ENCODE results near the gene L3HYPDH.
"Not testable (repeated sequence)": the region's sequence is repeated elsewhere in the genome, so short reads cannot be mapped to it uniquely, and the experiment has no call there.

Gene L3HYPDH

DNA sequence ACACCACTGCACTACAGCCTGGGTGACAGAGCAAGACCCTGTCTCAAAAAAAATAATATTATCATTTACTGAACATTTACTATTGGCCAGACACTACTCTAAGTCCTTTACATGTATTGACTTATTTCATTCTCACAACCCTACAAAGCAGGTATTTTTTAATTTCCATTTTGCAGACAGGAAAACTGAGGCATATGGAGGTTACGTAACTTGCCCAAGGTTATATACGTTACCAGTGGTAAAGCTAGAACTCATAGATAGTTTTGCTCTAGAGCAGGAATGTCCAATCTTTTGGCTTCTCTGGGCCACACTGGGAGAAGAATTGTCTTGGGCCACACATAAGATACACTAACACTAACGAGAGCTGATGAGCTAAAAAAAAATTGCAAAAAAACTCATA lies 5.7 kb downstream of the L3HYPDH start:
- DNase-seq: no peak

DNA sequence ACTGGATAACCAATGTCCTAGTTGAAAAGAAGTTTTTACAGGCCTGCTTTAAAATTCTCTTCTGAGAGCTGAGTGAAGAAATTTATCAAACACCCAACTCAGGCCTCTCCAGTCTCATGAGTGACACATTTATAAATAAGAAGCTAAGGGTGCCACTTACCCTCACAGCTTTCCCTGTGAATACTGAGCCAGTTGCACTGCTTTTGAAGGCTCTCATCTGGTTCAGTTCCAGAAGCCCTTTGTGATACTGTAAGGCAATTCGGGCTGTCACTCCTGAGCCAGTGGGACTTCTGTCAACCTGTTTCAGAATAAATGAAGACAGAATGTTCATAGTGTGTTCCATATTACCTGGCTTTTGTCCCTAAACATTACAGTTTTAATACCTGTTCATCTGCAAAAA lies 8.5 kb downstream of the L3HYPDH start:
- DNase-seq: no peak

DNA sequence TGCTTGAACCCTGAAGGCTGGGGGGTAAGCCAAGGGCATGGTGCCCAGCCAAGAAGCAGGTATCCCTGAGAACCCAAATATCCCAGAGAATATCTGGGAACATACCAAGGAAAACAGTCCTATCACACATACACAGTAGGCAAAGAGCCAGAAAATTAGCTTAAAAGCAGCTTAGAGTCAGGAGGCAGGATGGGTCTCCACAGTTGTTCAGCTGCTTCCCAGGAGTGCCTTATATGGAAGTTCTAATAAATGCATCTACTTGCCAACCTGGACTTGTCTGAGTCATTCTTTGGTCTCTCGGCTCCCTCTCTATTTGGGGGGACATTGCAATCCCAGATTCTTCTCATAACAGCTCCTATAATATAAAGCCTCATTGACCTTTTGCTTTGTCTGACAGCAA lies 10.0 kb downstream of the L3HYPDH start:
- no peak for DNase-seq

DNA sequence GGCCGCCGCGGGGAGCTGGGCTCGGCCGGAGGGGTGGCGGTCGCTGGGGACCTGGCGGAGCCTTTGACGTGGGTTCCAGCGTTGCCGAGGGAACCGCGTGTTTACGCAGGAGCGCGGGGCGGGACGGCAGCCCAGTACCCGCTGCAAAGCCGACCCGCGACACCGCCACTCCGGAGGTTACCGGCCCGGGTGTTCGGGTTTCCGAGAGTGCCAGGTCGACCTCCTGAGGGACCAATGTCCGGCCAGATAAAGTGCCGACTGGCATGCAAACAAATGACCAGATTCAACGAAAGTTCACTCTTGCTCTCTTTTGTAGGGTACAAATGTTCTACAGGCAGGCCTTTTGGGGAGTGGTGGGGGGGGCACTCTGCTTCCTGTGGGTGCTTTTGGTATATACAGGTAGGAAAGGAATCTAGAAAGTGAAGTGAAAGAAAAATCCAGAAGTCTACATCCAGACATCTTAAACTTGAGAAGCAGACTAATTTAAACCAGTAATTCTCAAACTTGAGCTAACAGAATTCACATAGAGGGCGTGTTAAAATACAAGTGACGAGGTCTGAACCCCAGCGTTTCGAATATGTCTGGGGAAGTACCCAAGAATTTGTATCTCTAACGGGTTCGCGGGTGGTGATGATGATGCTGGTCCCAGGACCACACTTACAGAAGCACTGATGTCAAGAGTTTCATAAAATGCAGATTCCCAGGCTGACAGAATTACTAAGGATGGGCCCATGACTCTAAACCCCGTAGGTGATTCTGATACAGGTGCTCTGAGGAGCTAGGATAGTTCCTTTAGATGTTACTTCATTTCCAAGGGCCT lies 18.7 kb downstream of the L3HYPDH start, which contains the start of gene GPR135:
TSS of gene GPR135 (minus strand) at position 65 of the 820 bp plus-strand sequence. CDS start 154 bp downstream, outside the sequence.
- peak in 40 of 58 donors; percentile 23 to 81 (median 63) for DNase-seq

DNA sequence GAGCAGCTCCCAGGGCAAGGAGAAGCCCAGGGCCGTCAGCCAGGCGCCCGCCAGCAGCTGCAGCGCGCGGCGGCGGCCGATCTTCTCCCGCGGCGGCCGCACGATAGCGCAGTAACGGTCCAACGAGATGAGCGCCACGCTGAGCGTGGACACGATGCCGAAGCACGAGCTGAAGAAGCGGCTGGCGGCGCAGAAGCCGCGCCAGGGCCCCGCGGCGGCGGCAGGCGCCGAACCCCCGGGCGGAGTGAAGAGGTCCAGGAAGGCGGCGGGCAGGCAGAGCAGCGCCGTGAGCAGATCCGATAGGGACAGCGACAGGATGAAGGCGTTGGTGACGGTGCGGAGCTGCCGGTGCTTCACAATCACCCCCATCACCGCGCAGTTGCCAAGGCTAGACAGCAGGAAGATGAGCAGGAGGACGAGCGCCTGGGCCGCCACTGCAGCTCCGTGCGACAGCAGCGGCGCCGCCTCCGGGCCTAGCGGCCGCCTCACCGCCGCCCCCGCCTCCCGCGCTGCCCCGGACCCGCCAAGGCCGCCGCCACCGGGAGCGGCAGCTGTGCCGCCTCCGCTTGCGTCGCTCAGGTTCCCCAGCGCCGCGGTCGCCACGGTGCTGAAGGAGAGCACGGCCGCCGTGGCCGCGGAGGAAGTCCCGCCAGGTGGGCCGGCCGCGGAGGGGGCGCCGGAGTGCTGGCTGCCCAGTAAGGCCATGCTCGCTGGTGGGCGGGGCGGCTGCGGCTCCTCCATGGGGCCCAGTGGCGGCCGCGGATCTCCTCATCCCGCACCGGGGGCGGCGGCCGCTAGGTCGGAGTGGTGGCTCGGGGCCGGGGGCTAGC lies 19.5 kb downstream of the L3HYPDH start:
- DNase-seq: peak in 46 of 58 donors; percentile 18 to 81 (median 60)

DNA sequence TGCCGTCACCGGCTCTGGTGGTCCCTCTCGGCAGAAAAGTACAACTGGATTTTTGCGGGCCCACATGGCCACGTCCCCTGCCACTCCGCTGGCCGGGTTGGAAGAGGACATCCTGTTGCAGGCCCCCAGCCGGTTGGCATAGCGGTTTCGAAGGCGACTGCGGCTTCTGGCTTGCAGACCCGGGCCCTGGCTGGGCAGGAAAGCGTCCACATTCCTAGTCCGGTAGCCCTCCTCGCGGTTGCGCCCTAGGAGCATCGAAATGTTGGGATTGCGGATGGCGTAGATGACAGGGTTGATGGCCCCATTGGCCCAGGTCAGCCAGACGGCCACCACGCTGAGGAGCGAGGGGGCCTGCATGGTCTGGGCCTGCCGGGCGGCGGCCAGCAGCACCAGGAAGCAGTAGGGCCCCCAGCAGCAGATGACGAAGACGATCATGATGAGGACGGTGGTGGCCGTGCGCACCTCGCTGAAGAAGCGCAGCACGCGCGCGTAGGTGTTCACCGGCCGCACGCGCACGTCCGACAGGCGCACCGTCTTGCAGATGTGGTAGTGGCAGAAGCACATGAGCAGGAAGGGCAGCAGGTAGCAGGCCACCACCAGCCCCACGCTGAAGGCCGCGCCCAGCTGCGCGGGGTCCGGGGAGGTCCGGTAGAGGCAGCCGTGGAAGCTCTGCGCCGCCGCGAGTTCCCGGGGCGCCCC lies 20.3 kb downstream of the L3HYPDH start:
- peak in 14 of 58 donors; percentile 24 to 66 (median 36) for DNase-seq

DNA sequence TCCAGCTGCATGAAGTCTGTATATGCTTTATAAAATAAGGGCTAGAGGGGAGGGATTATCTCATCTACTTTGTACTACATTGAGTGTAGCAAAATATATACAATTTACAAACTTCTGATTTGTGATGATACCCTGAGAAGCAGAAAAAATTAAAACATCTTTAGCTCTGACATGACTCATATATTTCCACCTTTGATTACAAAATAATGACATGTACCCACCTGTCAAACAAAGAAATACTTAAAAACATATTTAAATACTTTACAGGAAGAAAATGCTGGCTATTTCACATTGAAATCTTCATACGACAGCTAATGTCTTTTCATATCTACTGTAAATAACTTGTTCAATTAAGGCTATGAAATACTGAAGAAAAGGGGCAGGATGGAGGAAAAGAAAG lies 22.3 kb downstream of the L3HYPDH start:
- no peak for DNase-seq

DNA sequence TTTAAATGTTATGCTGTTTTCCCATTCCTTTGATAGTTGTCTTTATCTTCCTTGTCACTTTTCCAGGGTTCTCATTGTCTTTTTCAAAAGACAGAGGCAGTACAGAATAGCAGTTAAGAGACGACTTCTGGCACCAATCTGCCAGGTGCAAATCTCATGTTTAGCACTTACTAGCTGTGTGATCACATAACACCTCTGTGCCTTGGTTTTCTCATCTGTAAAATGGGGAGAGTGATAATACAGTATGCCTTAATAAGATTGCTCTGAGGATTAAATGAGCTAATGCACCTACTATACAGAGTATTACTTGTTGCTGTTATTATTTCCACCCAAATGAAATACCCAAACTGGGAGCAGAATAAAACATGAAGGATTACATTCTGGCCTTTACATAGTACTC lies 23.8 kb downstream of the L3HYPDH start:
- no peak for DNase-seq

DNA sequence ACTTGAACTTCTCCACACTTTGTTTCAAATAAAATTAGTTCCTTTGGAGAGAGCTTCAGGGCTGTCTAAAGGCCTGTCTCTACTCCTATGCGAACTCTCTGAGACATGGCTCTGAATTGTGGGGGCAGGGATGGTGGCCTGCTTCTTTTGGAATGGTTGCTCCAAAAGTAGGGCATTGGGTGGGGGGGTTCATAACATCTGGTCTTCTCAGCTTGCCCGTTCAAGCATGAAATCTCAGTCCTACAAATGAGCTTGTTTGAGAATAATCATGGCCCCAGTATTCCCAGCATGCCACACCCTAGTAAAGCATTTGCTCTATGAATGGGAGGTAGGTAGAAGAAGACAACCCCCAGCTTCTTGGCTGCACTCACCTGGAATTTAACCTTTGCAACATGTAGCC lies 25.7 kb downstream of the L3HYPDH start:
- no peak for DNase-seq

DNA sequence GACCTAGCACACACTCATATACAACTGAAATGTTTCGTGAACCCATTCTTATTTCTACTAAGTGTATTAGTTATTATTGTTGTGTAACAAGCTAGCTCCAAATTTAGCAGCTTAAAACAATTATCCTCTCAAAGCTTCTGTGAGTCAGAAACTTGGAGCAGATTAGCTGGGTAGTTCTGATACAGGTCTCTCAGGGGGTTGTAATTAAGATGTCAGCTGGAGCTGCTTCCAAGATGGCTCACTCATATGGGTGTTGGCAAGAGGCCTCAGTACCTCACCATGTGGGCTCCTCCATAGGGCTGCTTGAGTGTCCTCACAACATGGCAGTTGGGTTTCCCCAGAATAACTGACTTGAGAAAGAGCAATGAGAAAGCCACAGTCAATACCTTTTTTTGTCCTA lies 28.8 kb downstream of the L3HYPDH start:
- DNase-seq: no peak

DNA sequence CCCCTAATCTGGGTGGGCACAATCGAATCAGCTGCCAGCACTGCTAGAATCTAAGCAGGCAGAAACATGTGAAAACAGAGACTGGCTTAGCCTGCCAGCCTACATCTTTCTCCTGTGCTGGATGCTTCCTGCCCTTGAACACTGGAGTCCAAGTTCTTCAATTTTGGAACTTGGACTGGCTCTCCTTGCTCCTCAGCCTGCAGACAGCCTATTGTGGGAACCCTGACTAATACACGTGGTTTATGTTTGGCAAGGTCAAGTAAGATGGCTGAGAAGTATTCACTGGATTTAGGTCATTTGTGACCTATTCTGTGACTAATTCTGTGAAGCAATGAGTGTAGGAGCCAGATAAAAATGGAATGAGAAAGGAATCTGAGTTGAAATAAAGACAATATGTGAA lies 30.1 kb downstream of the L3HYPDH start:
- peak in 2 of 58 donors; percentile 7 to 15 for DNase-seq

DNA sequence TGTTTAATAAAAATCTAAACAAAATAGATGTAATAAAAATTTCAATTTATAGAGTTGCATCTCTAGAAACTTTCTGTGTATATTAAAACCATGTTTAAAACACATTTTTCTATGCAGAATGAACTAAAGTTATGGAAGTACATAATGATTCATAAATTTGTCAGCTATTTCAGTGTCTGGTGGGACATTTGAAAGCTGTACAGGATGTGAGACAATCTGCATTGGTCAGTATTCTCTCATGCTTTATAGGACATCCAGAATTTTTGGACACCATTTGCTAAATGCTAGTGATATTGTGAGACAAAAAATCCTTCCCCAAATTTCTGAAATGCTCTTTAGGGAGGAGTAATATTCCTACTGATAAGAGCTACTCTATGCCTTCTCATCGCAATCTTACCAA lies 32.4 kb downstream of the L3HYPDH start:
- DNase-seq: no peak

DNA sequence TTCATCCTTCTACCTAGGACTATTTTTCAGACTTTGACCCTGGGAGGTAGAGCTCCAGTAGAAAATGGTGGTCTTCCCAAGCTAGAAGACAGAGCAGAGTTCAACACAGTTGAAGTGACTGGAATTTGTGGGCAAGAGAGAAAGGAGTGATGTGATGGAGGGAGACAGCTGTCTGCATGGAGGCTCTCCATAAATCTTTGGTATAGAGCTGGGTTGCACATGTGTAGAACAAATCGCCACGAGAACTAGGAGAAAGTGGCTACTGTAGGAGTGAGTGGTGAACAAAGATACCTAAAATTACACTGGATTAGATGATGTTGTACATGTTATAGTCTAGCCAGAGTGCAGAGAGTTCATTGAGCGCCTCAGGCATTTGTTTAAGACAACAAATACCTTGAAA lies 33.5 kb downstream of the L3HYPDH start:
- no peak for DNase-seq

DNA sequence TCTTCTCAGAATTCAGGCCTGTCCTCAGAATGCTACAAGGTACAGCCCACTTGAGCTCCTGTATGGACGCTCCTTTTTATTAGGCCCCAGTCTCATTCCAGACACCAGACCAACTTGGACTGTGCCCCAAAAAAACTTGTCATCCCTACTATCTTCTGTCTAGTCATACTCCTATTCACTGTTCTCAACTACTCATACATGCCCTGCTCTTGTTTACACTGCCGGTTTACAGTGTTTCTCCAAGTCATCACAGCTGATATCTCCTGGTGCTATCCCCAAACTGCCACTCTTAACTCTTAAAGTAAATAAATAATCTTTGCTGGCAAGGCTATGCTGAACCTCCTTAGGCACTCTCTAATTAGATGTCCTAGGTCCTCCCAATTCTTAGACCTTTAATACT lies 35.5 kb downstream of the L3HYPDH start:
- DNase-seq: not testable (repeated sequence)

DNA sequence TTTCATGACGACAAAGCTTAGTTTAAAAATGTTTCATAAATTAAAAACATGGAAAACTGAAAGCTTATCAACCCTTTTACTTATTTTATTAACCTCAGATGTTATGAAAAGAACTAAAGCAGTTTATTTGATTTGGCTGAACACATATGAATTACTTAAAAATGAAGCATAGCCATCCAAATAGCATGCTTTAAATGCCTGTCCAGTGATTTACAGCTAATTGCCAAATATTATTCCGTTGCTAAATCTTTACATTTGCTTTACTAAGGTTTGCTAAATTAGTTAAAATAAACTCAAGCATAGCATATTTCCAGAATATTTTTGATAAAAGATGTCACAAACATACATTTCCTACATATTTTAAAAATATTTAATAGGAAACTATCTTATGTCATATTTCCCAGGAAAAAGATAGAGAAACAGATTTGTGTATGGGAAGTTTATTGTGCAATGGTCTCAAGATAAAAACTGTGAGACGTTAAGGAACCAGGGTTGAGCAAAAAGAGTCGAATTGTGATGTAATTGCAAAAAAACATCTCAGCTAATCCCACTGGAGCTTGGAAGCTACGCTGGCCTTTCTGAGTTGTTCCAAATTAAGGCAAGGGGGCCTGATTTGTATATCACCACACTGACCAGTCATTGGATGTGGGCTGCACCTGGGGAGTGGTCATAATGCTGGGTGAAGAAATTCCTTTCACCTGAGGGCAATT lies 44.8 kb downstream of the L3HYPDH start:
- DNase-seq: no peak

DNA sequence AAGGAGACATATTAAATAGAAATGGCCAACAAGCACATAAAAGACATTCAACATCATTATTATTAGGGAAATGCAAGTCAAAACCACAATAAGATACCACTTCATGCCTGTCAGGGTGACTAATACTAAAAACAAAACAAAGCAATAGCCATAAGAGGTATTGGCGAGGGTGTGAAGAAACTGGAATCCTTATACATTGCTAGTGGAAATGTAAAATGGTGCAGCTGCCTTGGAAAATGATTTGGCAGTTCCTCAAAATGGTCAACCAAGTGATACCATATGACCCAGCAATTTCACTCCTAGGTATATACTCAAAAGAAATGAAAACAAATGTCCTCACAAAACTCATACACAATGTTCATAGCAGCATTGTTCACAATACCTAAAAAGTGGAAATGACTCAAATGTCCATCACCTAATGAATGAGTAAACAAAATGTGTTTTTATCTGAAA lies 46.0 kb downstream of the L3HYPDH start:
- no peak for DNase-seq

DNA sequence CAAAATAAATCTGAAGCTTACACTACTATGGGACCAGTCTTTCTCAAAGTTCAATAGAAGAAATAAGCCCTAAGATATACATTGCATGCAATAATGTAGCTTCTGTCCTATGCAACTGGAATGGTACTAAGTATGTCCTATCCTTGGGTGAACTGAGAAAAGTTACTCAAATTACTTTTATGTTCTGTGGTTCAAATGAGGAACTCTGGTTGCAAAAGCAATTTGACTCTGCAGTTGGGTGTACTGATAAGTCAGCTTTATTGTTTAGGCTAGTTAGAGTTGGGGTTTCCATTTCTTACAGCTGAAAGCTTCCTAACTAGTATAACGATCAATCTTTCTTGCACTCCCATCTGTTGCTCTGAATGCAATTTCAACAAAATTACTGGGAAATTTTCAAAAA lies 48.2 kb downstream of the L3HYPDH start:
- no peak for DNase-seq

DNA sequence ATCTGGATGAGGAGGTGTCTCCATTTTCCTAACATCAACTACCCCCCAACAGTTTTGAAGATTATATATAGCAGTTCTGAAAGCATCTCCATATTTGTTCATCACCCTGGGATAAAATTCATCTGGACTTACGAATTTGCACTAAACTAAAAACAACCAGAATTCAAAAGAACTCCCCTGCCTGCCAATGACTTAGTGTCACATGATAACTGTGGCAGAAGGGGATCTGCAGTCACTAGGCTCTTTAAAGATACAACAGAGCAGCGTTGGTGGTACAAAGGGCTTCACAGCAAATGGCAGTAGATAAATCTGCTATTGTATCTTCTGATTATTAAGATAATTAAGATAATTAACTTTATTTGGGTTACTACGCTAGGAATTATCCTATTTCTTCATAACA lies 49.1 kb downstream of the L3HYPDH start:
- no peak for DNase-seq

DNA sequence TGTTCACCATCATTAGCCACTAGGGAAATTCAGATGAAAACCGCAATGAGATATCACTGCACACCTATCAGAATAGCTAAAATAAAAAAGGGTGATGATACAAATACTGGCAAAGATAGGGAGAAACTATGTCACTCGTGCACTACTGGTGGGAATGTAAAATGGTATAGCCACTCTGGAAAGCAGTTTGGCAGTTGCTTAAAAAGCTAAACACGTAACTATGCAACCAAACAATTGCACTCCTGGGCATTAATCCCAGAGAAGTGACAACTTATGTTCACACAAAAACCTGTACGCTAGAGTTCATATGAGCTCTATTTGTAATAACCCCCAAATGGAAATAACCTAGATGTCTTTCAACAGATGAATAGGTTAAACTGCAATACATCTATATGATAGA lies 54.4 kb downstream of the L3HYPDH start:
- DNase-seq: no peak

DNA sequence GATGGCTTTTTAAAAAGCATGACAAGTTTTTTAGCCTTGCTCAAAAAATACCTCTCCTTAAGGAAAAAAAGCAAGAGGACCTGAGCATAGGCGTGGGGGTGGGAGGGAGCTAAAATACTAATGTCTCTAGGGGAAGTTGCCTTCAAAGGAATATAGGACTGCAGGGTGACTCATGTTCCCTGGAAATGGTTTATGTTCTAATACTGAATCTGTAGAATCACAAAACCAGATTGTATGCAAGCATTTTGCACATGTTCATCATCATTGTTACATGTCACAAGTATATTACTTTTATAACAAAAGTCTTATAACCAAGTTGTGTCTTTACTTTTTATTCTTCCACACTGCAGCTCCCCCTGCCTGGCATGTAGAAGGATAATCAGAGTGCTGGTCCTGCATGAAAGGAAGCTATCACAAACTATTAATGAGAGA lies 55.6 kb downstream of the L3HYPDH start:
- peak in 3 of 58 donors; percentile 26 to 38 (median 31) for DNase-seq

All from anterior cingulate cortex (tissue), 58 donors.